ENCODE measurements around the gene TRIO. TPM values are rescaled to one million over a fixed set of nuclear protein-coding genes. Genes with fewer than 3 reads are reported as not detected.

The TRIO gene
- polyA plus RNA-seq, 1 of the 3 experiments (the other 2 are of a cell fraction): 229 TPM

DNA sequence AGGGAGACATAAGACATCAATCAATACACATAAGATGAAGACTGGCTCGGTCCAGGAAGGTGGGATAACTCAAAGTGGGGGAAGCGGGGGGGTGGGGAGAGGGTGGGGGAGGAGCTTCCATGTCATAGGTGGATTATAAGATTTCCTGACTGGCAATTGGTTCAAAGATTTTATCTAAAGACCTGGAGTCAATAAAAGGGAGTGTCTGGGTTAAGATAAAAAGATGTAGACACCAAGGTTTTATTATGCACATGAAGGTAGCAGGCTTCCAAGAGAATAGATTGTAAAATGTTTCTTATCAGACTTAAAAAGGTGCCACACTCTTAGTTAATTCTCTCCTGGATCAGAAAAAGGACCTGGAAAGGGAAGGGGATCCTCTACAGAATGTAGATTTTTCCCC is 412.9 kb downstream of the TRIO start (continued):
- no peak for TF ChIP-seq EP300 (IDR thresholded peaks at IDR 0.05; ENCODE audit: borderline replicate concordance in 1 of 2, low read depth in 1 of 2, low read length in 1 of 2)
- no peak for TF ChIP-seq RAD21 (IDR thresholded peaks at IDR 0.05; ENCODE audit: low read length)
- no peak for TF ChIP-seq TEAD4 (IDR thresholded peaks at IDR 0.05; ENCODE audit: borderline replicate concordance, insufficient read depth)
- no peak for TF ChIP-seq ELF1 (IDR thresholded peaks at IDR 0.05)
- TF ChIP-seq NFIC (IDR thresholded peaks at IDR 0.05; ENCODE audit: borderline replicate concordance): no peak
- no peak for TF ChIP-seq MEF2A (IDR thresholded peaks at IDR 0.05; ENCODE audit: borderline replicate concordance, low read depth)
- TF ChIP-seq, protein P1, sequence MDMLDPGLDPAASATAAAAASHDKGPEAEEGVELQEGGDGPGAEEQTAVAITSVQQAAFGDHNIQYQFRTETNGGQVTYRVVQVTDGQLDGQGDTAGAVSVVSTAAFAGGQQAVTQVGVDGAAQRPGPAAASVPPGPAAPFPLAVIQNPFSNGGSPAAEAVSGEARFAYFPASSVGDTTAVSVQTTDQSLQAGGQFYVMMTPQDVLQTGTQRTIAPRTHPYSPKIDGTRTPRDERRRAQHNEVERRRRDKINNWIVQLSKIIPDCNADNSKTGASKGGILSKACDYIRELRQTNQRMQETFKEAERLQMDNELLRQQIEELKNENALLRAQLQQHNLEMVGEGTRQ (IDR thresholded peaks at IDR 0.05; ENCODE audit: borderline replicate concordance, low read depth, low read length): no peak
- TF ChIP-seq, protein P2, sequence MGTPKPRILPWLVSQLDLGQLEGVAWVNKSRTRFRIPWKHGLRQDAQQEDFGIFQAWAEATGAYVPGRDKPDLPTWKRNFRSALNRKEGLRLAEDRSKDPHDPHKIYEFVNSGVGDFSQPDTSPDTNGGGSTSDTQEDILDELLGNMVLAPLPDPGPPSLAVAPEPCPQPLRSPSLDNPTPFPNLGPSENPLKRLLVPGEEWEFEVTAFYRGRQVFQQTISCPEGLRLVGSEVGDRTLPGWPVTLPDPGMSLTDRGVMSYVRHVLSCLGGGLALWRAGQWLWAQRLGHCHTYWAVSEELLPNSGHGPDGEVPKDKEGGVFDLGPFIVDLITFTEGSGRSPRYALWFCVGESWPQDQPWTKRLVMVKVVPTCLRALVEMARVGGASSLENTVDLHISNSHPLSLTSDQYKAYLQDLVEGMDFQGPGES (IDR thresholded peaks at IDR 0.05; ENCODE audit: low read depth, low read length): no peak
- no peak for TF ChIP-seq MXI1 (IDR thresholded peaks at IDR 0.05; ENCODE audit: low read depth, low read length)
- TF ChIP-seq RCOR1 (IDR thresholded peaks at IDR 0.05; ENCODE audit: low read length): no peak
- TF ChIP-seq FOXM1 (IDR thresholded peaks at IDR 0.05; ENCODE audit: low read depth): no peak

DNA sequence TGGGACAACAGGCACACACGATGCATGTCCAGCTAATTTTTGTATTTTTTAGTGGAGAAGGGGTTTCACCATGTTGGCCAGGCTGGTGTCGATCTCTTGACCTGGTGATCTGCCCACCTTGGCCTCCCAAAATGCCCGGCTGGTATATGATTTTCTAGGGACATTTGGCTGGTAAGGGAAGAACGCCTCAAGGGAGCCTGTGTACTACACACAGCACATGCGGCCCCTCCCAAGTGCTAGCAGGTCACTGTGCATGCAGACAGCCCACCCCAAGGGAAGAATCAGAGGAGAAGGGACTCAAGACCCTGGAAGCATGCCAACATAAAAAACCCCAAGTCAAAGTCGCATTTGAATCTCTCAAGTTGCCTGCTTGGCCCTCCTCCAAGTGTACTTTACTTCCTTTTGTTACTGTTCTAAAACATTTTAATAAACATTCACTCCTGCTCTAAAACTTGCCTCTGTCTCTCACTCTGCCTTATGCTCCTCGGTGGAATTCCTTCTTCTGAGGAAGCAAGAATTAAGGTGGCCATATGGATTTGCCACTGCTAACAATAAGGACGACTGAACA is 414.1 kb downstream of the TRIO start:
- 51% methylated on average over 8 of the region's 8 CpGs for WGBS (ENCODE audit: low lambda C conversion rate)
- Histone ChIP-seq H2AFZ (ENCODE audit: low read depth) (no peak overlapping the region), H3K4me2 (no peak overlapping the region), H3K4me3 (ENCODE audit: low read depth in 2 of 2, low read length in 1 of 2) (no peak overlapping the region), H3K27ac (ENCODE audit: low read depth in 2 of 2, low read length in 1 of 2) (no peak overlapping the region), H3F3A (replicated peaks; ENCODE audit: insufficient read depth) (no peaks in the 10 kb centered on the region), H3K36me3 (replicated peaks in 1 of 2; ENCODE audit: control insufficient read depth in 1 of 2, insufficient read depth in 2 of 2, low read length in 1 of 2) (no peaks in the 10 kb centered on the region), H3K4me1 (ENCODE audit: control insufficient read depth in 1 of 2, insufficient read depth in 2 of 2, low read depth in 1 of 2, low read length in 1 of 2) (no peaks in the 10 kb centered on the region), H3K9me3 (no peaks in the 10 kb centered on the region), H3K79me2 (ENCODE audit: insufficient read depth) (no peaks in the 10 kb centered on the region), H3K9ac (no peak overlapping the region), H3K9me2 (no peaks in the 10 kb centered on the region), H4K20me1 (ENCODE audit: insufficient read depth) (no peaks in the 10 kb centered on the region), H3K27me3 (ENCODE audit: insufficient read depth) (no peaks in the 10 kb centered on the region)
- TF ChIP-seq FOXM1 (IDR thresholded peaks at IDR 0.05; ENCODE audit: low read depth): no peak
- TF ChIP-seq RFX5 (IDR thresholded peaks at IDR 0.05; ENCODE audit: low read length): no peak
- TF ChIP-seq TEAD4 (IDR thresholded peaks at IDR 0.05; ENCODE audit: borderline replicate concordance, insufficient read depth): no peak
- TF ChIP-seq RCOR1 (IDR thresholded peaks at IDR 0.05; ENCODE audit: low read length): no peak
- TF ChIP-seq JUND (IDR thresholded peaks at IDR 0.05): no peak
- TF ChIP-seq NFIC (IDR thresholded peaks at IDR 0.05; ENCODE audit: borderline replicate concordance): no peak
- no peak for TF ChIP-seq GABPA (IDR thresholded peaks at IDR 0.05; ENCODE audit: low read depth)
- ChIA-PET CTCF (no interaction called here), POLR2A (no interaction called here)
- DNase-seq: no peak
